Measurements from ENCODE around the gene RRP12. TPM values are rescaled to one million over a fixed set of nuclear protein-coding genes. Genes with fewer than 3 reads are reported as not detected.

RRP12 gene
- total RNA-seq, 2 donors from 2014 or later, result 33.0 to 34.7 TPM

- Histone ChIP-seq H3K9me3 (ENCODE audit: control insufficient read depth, low read length) (no peaks in the 10 kb centered on the region), H3K4me3 (ENCODE audit: low read length) (no peak overlapping the region), H3K27ac (ENCODE audit: low read depth, low read length) (no peak overlapping the region), H3K36me3 (ENCODE audit: control insufficient read depth, insufficient read depth, low read length) (peaks cover 28% of the 10 kb centered on the region), H3K27me3 (ENCODE audit: control insufficient read depth, insufficient read depth, low read length, poor library complexity, severe bottlenecking) (no peaks in the 10 kb centered on the region), H3K9ac (ENCODE audit: extremely low read depth, low read length, poor library complexity, severe bottlenecking) (no peak overlapping the region), H3K4me1 (ENCODE audit: control insufficient read depth, insufficient read depth, low read length) (no peaks in the 10 kb centered on the region)
- Mint-ChIP-seq H3K27ac (no peak overlapping the region), H3K27me3 (ENCODE audit: insufficient read depth) (no peaks in the 10 kb centered on the region), H3K36me3 (ENCODE audit: low read depth) (peaks cover 38% of the 10 kb centered on the region), H3K4me3 (no peak overlapping the region), H3K9me3 (no peaks in the 10 kb centered on the region), H3K4me1 (no peaks in the 10 kb centered on the region)
- no peak for DNase-seq
- 93% methylated on average over 5 of the region's 5 CpGs; no CpG with 5 or more reads in 1 of the 2 experiments for WGBS, 2 experiments (ENCODE audit: insufficient coverage in 1 of 2, insufficient read length in 1 of 2)
- TF ChIP-seq, protein P1, sequence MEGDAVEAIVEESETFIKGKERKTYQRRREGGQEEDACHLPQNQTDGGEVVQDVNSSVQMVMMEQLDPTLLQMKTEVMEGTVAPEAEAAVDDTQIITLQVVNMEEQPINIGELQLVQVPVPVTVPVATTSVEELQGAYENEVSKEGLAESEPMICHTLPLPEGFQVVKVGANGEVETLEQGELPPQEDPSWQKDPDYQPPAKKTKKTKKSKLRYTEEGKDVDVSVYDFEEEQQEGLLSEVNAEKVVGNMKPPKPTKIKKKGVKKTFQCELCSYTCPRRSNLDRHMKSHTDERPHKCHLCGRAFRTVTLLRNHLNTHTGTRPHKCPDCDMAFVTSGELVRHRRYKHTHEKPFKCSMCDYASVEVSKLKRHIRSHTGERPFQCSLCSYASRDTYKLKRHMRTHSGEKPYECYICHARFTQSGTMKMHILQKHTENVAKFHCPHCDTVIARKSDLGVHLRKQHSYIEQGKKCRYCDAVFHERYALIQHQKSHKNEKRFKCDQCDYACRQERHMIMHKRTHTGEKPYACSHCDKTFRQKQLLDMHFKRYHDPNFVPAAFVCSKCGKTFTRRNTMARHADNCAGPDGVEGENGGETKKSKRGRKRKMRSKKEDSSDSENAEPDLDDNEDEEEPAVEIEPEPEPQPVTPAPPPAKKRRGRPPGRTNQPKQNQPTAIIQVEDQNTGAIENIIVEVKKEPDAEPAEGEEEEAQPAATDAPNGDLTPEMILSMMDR (conservative IDR thresholded peaks at IDR 0.05), result no peak
Observed at GRCh38 chr10:97384156-97384555, 17.0 kb downstream of the RRP12 start.

DNA sequence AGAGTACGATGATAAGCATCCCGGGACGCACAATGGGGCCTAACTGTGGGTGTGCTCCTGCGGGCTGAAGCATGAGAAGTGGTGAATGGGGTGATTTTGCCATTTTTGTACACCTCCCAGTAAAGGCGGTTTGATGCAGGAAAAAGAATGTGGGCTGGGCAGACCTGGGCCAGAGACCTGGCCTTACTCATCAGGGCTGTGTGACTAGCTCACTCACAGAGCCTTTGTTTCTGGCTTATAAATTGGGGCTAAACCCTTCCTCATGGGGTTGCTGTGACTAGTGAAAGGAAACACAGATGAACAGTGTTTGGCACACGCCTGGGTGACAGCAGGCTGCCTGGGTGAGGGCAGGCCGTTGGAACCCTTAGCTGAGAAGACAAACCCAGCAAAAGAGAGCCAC lies 18.0 kb downstream of the RRP12 start:
- Mint-ChIP-seq H3K27me3 (ENCODE audit: insufficient read depth) (no peaks in the 10 kb centered on the region), H3K36me3 (ENCODE audit: low read depth) (peaks cover 32% of the 10 kb centered on the region), H3K4me3 (no peak overlapping the region), H3K27ac (no peak overlapping the region), H3K9me3 (no peaks in the 10 kb centered on the region), H3K4me1 (no peaks in the 10 kb centered on the region)
- H3K4me3 ChIP-seq (ENCODE audit: low read length), result no peak overlapping the region
- H3K4me1 ChIP-seq (ENCODE audit: control insufficient read depth, insufficient read depth, low read length), result no peaks in the 10 kb centered on the region
- H3K36me3 ChIP-seq (ENCODE audit: control insufficient read depth, insufficient read depth, low read length), result peaks cover 30% of the 10 kb centered on the region
- WGBS, 2 experiments (ENCODE audit: insufficient coverage in 1 of 2, insufficient read length in 1 of 2), result 96 to 98% methylated on average over 3 to 7 of the region's 7 CpGs
- no peak for DNase-seq
- TF ChIP-seq, protein P1 (conservative IDR thresholded peaks at IDR 0.05), result no peak
- no peaks in the 10 kb centered on the region for H3K27me3 ChIP-seq (ENCODE audit: control insufficient read depth, insufficient read depth, low read length, poor library complexity, severe bottlenecking)
- H3K27ac ChIP-seq (ENCODE audit: low read depth, low read length), result no peak overlapping the region
- H3K9ac ChIP-seq (ENCODE audit: extremely low read depth, low read length, poor library complexity, severe bottlenecking), result no peak overlapping the region
- no peaks in the 10 kb centered on the region for H3K9me3 ChIP-seq (ENCODE audit: control insufficient read depth, low read length)

- 82 to 84% methylated on average over 7 to 8 of the region's 8 CpGs for WGBS, 2 experiments (ENCODE audit: insufficient coverage in 1 of 2, insufficient read length in 1 of 2)
- peaks cover 25% of the 10 kb centered on the region for H3K36me3 Mint-ChIP-seq (ENCODE audit: low read depth)
Observed at GRCh38 chr10:97381626-97382025, 19.5 kb downstream of the RRP12 start.

More at GRCh38 chr10:97381626-97382025, 19.5 kb downstream of the RRP12 start:
- Mint-ChIP-seq H3K9me3 (no peaks in the 10 kb centered on the region), H3K27ac (no peak overlapping the region), H3K27me3 (ENCODE audit: insufficient read depth) (no peaks in the 10 kb centered on the region), H3K4me3 (no peak overlapping the region), H3K4me1 (no peaks in the 10 kb centered on the region)
- H3K9me3 ChIP-seq (ENCODE audit: control insufficient read depth, low read length), result no peaks in the 10 kb centered on the region
- DNase-seq, result no peak
- H3K27me3 ChIP-seq (ENCODE audit: control insufficient read depth, insufficient read depth, low read length, poor library complexity, severe bottlenecking), result no peaks in the 10 kb centered on the region
- no peaks in the 10 kb centered on the region for H3K4me1 ChIP-seq (ENCODE audit: control insufficient read depth, insufficient read depth, low read length)
- no peak overlapping the region for H3K9ac ChIP-seq (ENCODE audit: extremely low read depth, low read length, poor library complexity, severe bottlenecking)
- no peak overlapping the region for H3K4me3 ChIP-seq (ENCODE audit: low read length)
- TF ChIP-seq, protein P1 (conservative IDR thresholded peaks at IDR 0.05), result no peak
- H3K36me3 ChIP-seq (ENCODE audit: control insufficient read depth, insufficient read depth, low read length), result peaks cover 36% of the 10 kb centered on the region
- no peak overlapping the region for H3K27ac ChIP-seq (ENCODE audit: low read depth, low read length)
